Calu3 (cell line): ENCODE measurements around the gene ARHGEF12. TPM values are rescaled to one million over a fixed set of nuclear protein-coding genes. Genes with fewer than 3 reads are reported as not detected.

Source experiments
- BruUV-seq: library from RNA; stranded (reverse); fragments of 400-500 nt; replicated peaks from 2 replicates; lab custom pipeline; 2021; lab: Mats Ljungman, UMichigan
- CTCF ChIA-PET: fragments of 300-600 bp; sonication (Branson Sonifier 250); formaldehyde crosslinking; loops from one replicate; lab custom pipeline; 2022; ENCODE audit warnings: antibody characterized with exemption; lab: Charles Lee
- DNase-seq: peaks from one replicate; pipeline ENCODE4 v3.0.0; 2022
- H3K27ac Mint-ChIP-seq: one replicate; pipeline ENCODE4 v1.8.0; 2022; ENCODE audit warnings: mixed read lengths; ENCODE audit not compliant: unreplicated experiment
- H3K27me3 Mint-ChIP-seq: one replicate; pipeline ENCODE4 v1.8.0; 2022; ENCODE audit warnings: mixed read lengths; ENCODE audit not compliant: unreplicated experiment
- H3K36me3 Mint-ChIP-seq: one replicate; pipeline ENCODE4 v1.8.0; 2022; ENCODE audit warnings: mild to moderate bottlenecking, moderate library complexity, mixed read lengths; ENCODE audit not compliant: insufficient read depth, unreplicated experiment
- H3K4me1 Mint-ChIP-seq: one replicate; pipeline ENCODE4 v1.8.0; 2022; ENCODE audit warnings: mild to moderate bottlenecking, low read depth, mixed read lengths; ENCODE audit not compliant: unreplicated experiment
- H3K4me3 Mint-ChIP-seq: one replicate; pipeline ENCODE4 v1.8.0; 2022; ENCODE audit warnings: mild to moderate bottlenecking, low read depth, moderate library complexity, mixed read lengths; ENCODE audit not compliant: unreplicated experiment
- H3K9me3 Mint-ChIP-seq: one replicate; pipeline ENCODE4 v1.8.0; 2022; ENCODE audit warnings: low read depth, mixed read lengths; ENCODE audit not compliant: unreplicated experiment
- intact Hi-C: fragments of 100-400 bp; cut with micrococcal nuclease; formaldehyde crosslinking; loops from one replicate; pipeline ENCODE4 v1.10.0; 2022; ENCODE audit not compliant: unreplicated experiment
- total RNA-seq: library from RNA; stranded (reverse); gene quantifications from 2 replicates; pipeline ENCODE4 v1.2.3, GENCODE V29; 2022
- TF ChIP-seq, protein P1 (sequence below): fragments of 200-600 bp; IDR thresholded peaks from one replicate; pipeline ENCODE4 v1.8.0; 2022; ENCODE audit warnings: antibody characterized with exemption; ENCODE audit not compliant: unreplicated experiment

Gene ARHGEF12
- total RNA-seq, 1 experiment from 2014 or later, result 50.0 TPM

DNA sequence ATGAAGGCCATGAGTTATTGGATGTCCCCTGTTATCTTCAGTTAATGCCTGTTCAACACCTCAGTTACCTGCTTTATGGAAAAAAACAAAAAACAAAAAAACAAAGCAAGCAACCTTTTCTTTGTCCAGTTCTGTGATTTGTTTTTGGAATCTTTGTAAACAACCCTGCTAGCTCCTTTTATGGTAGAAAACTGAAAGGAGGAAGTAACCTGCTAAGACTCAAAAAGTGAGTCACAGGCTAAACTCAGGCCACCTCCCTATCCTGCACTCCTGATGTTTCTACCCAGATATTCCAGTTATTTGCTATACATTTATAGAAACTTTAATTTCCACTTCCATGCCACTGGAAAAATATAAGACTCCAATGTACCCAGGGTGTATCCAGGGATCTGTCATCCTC is 31.7 kb upstream of the ARHGEF12 start:
- no peaks in the 10 kb centered on the region for H3K27me3 Mint-ChIP-seq
- intact Hi-C loops, result no loop called here
- no peak overlapping the region for H3K4me3 Mint-ChIP-seq
- TF ChIP-seq, protein P1, sequence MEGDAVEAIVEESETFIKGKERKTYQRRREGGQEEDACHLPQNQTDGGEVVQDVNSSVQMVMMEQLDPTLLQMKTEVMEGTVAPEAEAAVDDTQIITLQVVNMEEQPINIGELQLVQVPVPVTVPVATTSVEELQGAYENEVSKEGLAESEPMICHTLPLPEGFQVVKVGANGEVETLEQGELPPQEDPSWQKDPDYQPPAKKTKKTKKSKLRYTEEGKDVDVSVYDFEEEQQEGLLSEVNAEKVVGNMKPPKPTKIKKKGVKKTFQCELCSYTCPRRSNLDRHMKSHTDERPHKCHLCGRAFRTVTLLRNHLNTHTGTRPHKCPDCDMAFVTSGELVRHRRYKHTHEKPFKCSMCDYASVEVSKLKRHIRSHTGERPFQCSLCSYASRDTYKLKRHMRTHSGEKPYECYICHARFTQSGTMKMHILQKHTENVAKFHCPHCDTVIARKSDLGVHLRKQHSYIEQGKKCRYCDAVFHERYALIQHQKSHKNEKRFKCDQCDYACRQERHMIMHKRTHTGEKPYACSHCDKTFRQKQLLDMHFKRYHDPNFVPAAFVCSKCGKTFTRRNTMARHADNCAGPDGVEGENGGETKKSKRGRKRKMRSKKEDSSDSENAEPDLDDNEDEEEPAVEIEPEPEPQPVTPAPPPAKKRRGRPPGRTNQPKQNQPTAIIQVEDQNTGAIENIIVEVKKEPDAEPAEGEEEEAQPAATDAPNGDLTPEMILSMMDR, result no peak
- DNase-seq, result peak; percentile 35
- peak overlapping the region; percentile 86 for H3K27ac Mint-ChIP-seq
- CTCF ChIA-PET, result interaction anchor here (0.6 to 0.7 kb wide), 4 partner anchors 56 to 1286 kb away, joined by 3 to 8 read pairs (median 4); partner anchors contain the start of gene TRAPPC4
- BruUV-seq, result no TSS peak
- no peaks in the 10 kb centered on the region for H3K9me3 Mint-ChIP-seq
- peaks cover 21% of the 10 kb centered on the region for H3K36me3 Mint-ChIP-seq
- H3K4me1 Mint-ChIP-seq, result peaks cover 54% of the 10 kb centered on the region

DNA sequence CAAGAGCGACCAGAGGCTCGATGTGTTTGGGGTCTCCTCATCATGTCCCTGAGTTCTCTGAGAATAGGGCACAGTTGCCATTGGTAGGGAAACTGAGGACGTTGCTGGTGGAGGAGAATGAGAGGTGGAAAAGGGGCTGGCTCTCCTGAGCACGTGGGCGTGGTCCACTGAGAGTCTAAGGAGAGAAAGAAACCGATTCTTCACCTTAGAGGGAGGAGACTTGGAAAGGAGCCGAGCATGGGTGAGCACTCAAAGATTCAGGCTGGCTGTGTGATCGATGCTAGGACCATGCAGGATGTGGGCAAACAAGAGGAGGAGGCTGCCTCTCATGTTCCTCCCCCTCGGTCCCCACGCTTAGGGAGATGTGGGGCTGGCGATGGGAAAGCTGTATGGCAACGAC is 30.9 kb upstream of the ARHGEF12 start:
- DNase-seq, result peak; percentile 72
- no peaks in the 10 kb centered on the region for H3K27me3 Mint-ChIP-seq
- CTCF ChIA-PET, result interaction anchor here (0.6 kb wide), 1 partner anchor 105 kb away, joined by 3 read pairs; no protein-coding TSS in a partner anchor

DNA sequence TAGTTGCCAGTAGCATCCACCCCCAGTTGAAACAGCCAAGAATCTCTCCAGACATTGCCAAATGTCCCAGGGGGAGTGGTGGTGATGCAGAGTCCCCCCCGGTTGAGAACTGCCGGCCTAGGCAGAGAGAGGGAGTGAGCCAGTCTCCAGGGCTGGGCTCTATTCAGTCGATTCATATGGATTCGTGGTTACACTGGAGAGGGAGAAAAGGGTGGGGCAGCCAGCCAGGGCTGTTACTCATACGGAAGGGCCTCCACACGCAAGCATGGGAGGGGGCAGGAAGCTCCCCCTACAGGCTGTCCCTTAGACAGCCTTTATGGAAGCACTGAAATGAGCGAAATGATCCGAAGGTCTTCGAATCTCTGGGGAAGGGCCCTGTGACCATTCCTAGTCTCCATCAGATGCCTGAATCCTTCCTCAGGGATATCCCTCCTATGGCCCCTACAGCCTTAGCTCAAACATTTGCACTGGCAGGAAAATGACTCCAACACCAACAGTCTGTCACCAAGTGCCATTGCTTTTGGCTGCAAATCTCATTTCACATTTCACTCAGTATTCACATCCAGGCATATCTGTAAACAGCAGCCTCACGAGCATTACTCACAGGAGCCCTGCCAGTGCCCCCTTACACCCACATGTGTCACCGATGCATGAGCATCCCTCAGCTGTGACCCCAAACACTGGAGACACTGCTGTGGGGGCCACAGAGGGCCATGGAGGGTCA is 29.5 kb upstream of the ARHGEF12 start:
- intact Hi-C loops, result no loop called here
- CTCF ChIA-PET, result interaction anchor here (0.6 to 0.8 kb wide), 3 partner anchors 31 to 125 kb away, joined by 3 read pairs; no protein-coding TSS in a partner anchor
- BruUV-seq, result no TSS peak
- DNase-seq, result peak; percentile 72
- Mint-ChIP-seq H3K27ac (peak overlapping the region; percentile 39), H3K4me1 (peaks cover 50% of the 10 kb centered on the region), H3K36me3 (peaks cover 21% of the 10 kb centered on the region), H3K27me3 (no peaks in the 10 kb centered on the region), H3K9me3 (no peaks in the 10 kb centered on the region), H3K4me3 (peak overlapping the region; percentile 9)
- TF ChIP-seq, protein P1, result peak; percentile 25

More for the DNA sequence above, 30.9 kb upstream of the ARHGEF12 start:
- Mint-ChIP-seq H3K9me3 (no peaks in the 10 kb centered on the region), H3K27ac (peak overlapping the region; percentile 75), H3K36me3 (peaks cover 21% of the 10 kb centered on the region), H3K4me3 (no peak overlapping the region), H3K4me1 (peaks cover 54% of the 10 kb centered on the region)
- TF ChIP-seq, protein P1, result no peak
- BruUV-seq, result no TSS peak
- intact Hi-C loops, result no loop called here

DNA sequence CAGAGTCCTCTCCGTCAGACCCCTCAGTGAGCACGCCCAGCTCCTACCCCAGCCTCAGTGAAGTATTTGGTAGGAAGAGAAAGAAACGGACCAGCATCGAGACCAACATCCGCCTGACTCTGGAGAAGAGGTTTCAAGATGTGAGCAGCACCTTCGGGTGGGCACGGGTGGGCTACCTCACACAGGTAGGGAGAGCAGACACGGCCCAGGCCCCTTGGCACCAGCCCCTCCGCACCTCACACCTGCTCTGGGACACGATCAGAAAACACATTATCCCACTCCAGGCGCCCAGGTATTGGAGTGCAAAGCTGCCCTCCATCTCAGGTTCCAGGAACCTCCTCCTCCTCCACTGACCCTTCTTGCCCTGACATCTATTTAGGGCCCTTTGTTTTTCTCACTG is 28.7 kb upstream of the ARHGEF12 start:
- intact Hi-C loops, result no loop called here
- H3K27ac Mint-ChIP-seq, result no peak overlapping the region
- TF ChIP-seq, protein P1, result no peak
- H3K27me3 Mint-ChIP-seq, result no peaks in the 10 kb centered on the region
- H3K9me3 Mint-ChIP-seq, result no peaks in the 10 kb centered on the region
- peaks cover 16% of the 10 kb centered on the region for H3K36me3 Mint-ChIP-seq
- no TSS peak for BruUV-seq
- CTCF ChIA-PET, result no interaction called here
- H3K4me3 Mint-ChIP-seq, result no peak overlapping the region
- no peak for DNase-seq
- peaks cover 43% of the 10 kb centered on the region for H3K4me1 Mint-ChIP-seq
